ENCODE measurements around the gene GNB5.
A peak's percentile ranks its signal among the peaks of the same experiment; 100 is the strongest.

Gene GNB5

DNA sequence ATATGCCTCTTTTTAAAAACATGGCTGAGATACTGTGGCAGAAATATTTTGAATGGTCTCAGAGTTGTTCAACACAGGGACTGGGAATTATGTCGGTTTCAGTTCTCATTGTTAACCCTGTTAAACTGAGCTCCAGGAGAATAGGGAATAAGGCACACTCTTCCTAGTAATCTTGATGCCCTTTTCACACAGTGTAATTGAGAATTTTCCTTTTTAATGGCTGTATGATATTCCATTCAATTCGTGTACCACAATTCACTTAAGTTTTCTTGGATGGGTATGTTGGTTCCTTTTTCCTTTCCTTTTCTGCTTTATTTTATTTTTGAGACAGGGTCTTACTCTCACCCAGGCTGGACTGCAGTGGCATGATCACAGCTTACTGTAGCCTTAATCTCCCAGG, 44.9 kb downstream of the GNB5 start:
- DNase-seq (ENCODE audit: low read depth) = no peak
- TF ChIP-seq, protein P1, sequence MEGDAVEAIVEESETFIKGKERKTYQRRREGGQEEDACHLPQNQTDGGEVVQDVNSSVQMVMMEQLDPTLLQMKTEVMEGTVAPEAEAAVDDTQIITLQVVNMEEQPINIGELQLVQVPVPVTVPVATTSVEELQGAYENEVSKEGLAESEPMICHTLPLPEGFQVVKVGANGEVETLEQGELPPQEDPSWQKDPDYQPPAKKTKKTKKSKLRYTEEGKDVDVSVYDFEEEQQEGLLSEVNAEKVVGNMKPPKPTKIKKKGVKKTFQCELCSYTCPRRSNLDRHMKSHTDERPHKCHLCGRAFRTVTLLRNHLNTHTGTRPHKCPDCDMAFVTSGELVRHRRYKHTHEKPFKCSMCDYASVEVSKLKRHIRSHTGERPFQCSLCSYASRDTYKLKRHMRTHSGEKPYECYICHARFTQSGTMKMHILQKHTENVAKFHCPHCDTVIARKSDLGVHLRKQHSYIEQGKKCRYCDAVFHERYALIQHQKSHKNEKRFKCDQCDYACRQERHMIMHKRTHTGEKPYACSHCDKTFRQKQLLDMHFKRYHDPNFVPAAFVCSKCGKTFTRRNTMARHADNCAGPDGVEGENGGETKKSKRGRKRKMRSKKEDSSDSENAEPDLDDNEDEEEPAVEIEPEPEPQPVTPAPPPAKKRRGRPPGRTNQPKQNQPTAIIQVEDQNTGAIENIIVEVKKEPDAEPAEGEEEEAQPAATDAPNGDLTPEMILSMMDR (IDR thresholded peaks at IDR 0.05; ENCODE audit: insufficient read depth, low read depth, low read length, missing control alignments) = no peak
- H3K4me3 ChIP-seq (ENCODE audit: low read length) = no peak overlapping the region

DNA sequence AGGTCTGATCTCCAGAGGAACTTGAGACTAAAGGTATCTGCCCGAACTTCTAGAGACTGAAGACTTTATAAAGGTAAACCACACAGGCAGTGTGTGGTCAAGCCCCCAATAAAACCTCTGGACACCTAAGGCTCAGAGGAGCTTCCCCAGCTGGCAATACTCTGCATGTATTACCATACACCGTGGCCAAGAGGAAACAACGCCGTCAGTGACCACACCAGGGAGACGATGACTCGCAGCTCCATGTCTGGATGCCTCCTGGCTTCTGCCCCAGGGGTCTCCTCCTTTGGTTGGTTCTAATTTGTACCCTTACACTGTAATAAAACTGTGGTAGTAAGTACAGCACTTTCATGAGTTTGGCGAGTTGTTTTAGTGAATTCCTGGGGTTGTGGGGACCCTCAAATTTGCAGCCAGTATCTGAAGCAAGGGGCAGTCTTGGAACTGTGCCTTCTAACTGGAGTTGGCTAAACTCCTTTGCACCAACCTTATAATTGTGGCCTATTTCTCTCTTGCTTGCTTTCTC, 46.5 kb downstream of the GNB5 start:
- TF ChIP-seq, protein P1 (IDR thresholded peaks at IDR 0.05; ENCODE audit: insufficient read depth, low read depth, low read length, missing control alignments) = no peak
- no peak overlapping the region for H3K4me3 ChIP-seq (ENCODE audit: low read length)
- peak; percentile 55 for DNase-seq (ENCODE audit: low read depth)

DNA sequence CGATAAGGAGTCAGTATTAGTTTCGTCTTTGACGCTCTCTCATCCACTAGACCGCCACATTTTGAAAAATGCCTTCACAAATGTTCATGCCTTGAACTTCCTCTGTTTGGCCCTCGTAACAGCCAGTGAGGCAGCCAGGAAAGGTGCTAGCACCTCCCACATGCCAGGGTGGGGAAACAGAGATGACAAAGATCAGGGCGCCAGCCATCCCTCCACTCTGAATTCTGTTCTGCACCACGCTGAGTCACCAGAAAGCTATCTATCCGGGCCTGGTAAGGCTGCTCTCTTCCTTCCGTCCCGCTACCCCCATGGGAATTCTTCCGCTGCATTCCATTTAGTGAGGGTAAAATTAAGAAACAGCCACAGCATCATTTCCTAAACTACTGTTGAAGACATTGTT, 47.3 kb downstream of the GNB5 start:
- TF ChIP-seq, protein P1 (IDR thresholded peaks at IDR 0.05; ENCODE audit: insufficient read depth, low read depth, low read length, missing control alignments) = no peak
- H3K4me3 ChIP-seq (ENCODE audit: low read length) = no peak overlapping the region
- DNase-seq (ENCODE audit: low read depth) = peak; percentile 80

DNA sequence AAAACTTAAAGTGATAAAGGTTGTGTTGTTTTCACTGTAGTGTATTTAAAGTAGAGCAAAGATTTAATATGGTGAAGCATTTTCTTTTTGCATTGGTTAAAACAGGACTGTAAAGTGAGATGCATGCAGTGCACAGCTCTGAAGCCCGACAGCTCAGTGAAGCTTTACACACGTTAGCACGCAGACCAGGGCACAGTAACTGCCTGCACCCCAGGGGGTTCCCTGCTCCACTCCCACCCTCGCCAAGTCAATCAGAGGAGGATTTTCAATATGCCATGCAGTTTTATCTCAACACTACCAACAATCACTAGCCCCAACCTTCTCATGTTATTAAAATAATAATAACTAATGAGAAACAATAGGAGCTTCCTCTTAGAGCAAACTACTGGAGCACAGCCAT, 50.5 kb downstream of the GNB5 start:
- H3K4me3 ChIP-seq (ENCODE audit: low read length) = no peak overlapping the region
- TF ChIP-seq, protein P1 (IDR thresholded peaks at IDR 0.05; ENCODE audit: insufficient read depth, low read depth, low read length, missing control alignments) = no peak
- no peak for DNase-seq (ENCODE audit: low read depth)

DNA sequence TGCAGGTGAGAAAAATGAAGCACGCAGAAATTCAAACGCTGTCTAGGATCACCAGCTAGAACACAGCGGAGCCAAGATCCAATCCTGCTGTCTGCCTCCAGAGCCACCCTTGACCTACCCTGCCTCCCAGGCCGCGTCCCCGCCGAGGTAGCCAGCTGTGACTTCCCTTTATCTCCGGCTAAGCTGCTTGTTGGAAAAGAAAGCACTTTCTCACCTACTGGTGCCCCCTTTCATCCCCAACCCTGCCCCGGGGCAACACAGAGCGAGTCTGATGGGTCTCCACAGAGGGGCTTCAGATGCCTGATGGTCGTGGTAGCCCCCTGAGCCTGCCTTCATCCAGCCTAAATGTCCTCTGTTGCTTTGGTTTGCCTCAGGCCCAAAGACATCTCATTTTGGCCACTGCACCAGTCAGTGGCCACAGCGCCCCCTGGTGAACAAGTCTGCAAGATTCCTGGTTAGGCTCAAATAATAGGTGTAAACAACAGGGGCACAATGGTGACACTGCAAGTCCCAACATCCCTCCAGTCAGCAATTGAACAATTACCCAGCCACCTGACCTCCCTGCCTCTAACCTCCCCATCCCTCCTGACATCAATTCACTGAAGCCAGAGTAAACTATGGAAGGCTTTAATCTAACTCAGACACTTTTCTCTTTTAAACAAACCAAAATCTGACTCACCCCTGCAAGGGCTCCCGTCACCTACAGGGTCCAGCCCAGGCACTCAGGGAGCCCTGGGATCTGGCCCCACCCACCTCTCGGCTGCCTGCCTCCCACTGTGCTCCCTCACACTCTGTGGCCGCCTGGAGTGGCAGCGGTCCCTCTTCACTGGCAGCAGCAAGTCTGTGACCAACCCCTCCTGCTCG, 51.4 kb downstream of the GNB5 start:
- TF ChIP-seq, protein P1 (IDR thresholded peaks at IDR 0.05; ENCODE audit: insufficient read depth, low read depth, low read length, missing control alignments) = peak; percentile 89
- no peak overlapping the region for H3K4me3 ChIP-seq (ENCODE audit: low read length)
- DNase-seq (ENCODE audit: low read depth) = peak; percentile 78

DNA sequence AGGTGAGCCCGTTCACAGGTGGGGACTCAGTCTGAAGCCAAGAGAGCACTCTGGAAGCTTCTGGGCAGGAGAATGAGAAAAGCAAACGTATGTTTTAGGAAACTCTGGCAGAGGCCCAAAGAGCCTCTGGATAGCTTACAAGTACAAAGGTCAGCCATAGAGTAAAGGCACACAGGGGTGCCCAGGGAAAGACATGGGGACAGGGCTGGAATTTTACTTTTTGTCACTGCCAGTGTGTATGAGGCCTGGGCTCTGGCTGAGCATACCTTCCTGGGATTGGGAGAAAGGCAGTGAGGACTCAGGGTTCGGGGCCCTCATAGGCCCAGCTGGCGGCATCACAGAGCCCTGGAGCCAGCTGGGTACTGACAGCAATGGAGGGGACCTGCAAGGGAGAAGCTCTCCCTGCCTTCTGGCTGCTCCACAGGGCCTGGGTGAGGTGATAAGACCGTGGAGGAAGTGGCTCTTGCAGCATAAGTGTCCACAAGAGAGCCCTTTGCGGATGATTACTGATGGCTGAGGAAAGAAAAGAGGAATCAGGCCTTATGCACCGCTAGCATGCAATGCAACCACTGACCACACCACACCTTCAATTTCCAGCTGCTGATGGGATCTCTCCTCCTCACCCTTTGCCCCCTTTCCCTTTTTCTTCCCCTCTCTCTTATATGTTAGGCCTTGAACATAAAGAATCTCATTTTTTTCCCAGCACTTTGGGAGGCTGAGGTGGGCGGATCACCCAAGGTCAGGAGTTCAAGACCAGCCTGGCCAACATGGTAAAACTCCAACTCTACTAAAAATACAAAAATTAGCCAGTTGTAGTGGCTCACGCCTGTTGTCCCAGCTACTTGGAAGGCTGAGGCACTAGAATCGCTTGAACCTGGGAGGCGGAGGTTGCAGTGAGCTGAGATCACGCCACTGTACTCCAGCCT, 53.5 kb downstream of the GNB5 start:
- H3K4me3 ChIP-seq (ENCODE audit: low read length) = no peak overlapping the region
- TF ChIP-seq, protein P1 (IDR thresholded peaks at IDR 0.05; ENCODE audit: insufficient read depth, low read depth, low read length, missing control alignments) = no peak
- no peak for DNase-seq (ENCODE audit: low read depth)

All from epithelial cell of esophagus (primary cell).